ENCODE measurements around the gene CLEC4E. TPM values are rescaled to one million over a fixed set of nuclear protein-coding genes. Genes with fewer than 3 reads are reported as not detected.
A peak's percentile ranks its signal among the peaks of the same experiment; 100 is the strongest.
"Not testable (repeated sequence)": the region's sequence is repeated elsewhere in the genome, so short reads cannot be mapped to it uniquely, and the experiment has no call there.

The CLEC4E gene, protein sequence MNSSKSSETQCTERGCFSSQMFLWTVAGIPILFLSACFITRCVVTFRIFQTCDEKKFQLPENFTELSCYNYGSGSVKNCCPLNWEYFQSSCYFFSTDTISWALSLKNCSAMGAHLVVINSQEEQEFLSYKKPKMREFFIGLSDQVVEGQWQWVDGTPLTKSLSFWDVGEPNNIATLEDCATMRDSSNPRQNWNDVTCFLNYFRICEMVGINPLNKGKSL
- total RNA-seq: not detected

DNA sequence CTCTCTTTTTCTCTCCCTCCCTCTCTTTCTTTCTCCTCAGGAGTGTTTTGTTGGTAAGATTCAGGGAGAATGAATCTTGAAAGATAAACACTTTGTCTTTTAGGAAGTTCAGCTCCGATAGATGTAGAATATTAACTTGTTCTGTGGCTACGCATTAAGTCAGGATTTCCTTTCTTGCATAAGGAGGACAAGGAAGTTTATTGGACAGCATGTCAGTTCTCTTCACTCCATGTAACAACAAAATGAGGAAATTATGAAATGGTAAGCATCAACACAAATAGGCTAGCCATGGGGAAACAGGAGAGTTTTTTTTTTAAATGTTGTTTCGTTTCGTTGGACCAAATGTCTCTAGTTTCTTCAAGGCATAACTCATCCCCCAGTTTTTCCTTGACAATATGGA is at the start of gene CLEC4E:
Gene CLEC4E (minus strand): TSS at position 75 of the 400 bp plus-strand sequence. CDS start 108 bp downstream, outside the sequence.
- DNase-seq: not testable (repeated sequence)

GRCh38 chr12:8589679-8590078 is 49.0 kb upstream of the CLEC4E start:
- no peak for DNase-seq

DNA sequence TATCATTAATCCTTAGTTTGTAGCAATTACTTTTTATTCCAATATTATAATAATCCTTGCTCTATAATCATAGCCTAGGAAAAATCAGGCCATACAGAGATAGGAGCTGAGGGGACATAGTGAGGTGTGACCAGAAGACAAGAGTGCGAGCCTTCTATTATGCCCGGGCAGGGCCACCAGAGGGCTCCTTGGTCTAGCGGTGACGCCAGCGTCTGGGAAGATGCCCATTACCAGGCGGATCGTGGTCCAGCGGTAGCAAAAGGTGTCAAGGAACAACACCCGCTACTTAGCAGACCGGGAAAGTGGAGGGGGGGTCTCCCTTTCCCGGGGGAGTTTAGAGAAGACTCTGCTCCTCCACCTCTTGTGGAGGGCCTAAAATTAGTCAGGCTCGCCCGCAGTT is 43.8 kb upstream of the CLEC4E start:
- not testable (repeated sequence) for DNase-seq

DNA sequence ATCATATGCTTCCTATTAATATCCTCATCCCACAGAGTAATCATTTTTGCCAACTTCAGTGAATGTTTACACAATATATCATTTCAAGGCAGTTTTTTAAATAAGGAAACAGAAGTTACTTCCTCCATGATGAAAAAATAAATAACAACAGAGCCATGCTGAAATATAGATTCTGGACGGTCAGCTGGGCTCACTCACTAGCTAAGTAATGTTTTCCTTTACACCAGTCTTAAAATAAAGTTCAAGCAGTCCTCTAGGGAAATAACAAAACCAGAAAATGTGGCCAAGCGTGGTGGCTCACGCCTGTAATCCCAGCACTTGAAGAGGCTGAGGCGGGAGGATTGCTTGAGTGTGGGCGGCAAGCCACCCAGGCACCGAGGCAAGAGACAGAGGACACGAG is 43.3 kb upstream of the CLEC4E start:
- DNase-seq: peak; percentile 3

DNA sequence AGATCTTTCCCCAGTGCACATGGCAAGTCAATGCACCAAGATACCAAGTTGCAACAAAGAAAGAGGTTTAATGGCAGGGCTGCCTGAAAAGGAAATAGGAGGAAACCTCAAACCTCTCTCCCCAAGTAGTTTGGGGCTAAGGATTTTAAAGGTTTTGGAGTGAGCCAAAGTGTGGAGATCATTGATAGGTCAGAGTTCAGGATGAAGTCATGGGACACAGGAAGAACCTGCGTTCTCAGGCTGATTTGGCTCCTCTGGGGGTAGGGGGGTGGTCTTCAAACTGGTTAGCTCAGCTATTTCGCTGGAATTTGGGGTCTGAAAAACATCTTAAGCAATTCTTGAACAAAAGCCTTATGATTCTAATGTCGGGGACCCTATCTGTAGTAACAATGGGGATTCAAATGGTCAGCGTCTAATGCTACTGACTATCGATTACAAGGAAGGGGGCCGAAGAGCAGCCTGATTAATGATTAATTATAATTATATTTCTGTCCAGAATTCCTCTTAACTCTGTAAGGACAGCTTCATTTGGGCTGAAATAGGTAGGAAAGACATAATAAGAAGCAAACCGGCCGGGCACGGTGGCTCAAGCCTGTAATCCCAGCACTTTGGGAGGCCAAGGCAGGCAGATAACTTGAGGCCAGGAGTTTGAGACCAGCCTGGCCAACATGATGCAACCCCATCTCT is 40.5 kb upstream of the CLEC4E start:
- DNase-seq: no peak

DNA sequence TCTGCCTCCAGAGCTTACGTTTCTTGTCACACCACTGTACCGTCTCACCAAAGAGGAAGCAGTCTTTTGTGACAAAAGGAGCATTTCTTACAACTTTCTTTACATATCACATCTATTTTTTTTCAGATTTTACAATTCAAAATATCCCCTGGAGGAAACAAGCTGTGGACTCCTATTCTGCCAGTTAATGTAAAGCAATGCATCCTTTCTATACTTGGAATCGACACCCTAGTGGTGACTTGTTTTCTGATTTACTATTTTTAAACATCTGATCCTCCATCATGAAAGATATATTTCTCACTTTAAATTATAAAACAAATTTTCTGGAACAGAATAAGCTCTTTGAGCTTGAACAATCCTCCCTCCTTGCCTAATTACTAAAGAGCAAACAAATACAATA is 37.2 kb upstream of the CLEC4E start:
- no peak for DNase-seq

DNA sequence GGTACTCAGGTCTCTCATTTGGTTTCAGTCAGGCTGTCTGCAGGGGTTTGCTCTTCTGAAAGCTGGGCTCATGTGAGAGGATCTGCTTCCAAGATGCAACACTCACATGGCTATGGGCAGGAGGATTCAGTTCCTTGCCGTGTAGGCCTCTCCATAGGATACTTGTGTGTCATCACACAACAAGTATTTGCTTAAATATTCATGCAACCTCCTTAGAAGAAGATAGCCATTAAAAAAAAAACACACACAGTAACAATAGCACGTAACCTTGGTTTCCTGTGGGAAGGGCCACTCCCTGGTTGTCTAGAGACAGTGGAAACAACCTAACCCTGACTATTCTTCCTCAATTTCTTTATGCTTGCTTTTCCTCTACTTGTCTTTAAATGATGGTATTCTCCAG is 31.8 kb upstream of the CLEC4E start:
- no peak for DNase-seq

- DNase-seq: no peak
Observed at GRCh38 chr12:8566525-8566924, 25.8 kb upstream of the CLEC4E start.

DNA sequence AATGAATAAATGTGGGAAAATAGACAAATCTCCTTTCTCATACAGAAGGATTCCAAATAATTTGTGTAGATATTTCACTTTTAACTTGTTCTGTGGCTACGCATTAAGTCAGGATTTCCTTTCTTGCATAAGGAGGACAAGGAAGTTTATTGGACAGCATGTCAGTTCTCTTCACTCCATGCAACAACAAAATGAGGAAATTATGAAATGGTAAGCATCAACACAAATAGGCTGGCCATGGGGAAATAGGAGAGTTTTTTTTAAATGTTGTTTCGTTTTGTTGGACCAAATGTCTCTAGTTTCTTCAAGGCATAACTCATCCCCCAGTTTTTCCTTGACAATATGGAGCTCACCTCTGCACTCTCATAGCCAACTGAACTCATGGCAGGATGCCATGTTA is 25.3 kb upstream of the CLEC4E start:
- not testable (repeated sequence) for DNase-seq

GRCh38 chr12:8564656-8565055 is 24.0 kb upstream of the CLEC4E start:
- DNase-seq: no peak

DNA sequence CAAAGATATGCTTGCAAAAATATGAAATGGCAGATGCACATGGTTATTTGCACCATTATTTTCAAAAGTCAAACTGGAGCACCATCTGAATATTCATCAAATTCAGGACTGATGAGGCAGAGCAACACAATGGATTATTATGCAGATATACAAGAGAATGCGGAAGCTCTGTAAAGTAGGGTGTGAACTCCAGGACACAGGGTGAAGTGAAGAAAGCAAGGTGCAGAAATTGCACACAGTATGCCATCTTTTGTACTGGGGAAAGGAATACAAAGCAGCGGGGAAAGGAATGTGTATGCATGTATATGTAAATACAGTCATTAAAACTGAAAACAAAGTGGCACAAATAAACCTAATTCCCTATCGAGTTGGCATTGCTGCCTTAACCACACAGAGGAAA is 22.7 kb upstream of the CLEC4E start:
- DNase-seq: no peak

DNA sequence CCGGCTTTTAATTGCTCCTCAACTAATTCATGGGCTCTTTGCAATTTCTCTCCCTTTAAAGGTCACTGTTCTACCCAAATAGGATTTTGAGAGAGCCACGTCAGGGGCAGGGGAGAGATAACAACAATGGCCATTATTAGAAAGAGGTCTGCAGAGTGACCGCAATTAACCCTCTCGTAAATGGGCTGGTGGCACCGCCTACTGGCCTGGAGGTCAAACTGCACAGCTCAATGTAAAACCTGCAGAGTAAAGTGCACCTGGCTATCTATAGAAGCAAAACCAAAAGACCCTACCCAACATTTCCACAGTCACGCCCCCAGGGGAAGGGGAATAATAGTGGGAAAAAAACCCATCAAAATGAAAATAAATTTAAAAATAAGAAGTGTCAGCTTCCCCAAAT is 21.6 kb upstream of the CLEC4E start:
- no peak for DNase-seq

DNA sequence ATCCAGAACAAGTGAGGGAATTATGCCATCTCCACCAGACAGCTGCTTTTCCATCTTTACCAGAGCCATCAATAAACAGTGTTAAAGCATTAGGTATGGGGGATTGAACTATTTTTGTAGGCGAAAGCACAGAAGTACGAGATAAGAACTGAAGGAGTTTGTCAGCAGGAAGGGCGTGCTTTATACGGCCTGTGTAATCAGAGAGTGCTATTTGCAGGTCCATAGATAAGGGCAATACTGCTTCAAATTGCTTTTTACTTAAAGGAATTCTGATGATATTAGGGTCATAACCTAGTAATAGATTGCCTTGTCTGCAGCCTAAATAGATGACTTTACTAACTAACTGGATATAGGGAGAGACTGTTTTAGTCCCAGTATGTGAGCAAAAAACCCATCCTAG is 20.3 kb upstream of the CLEC4E start:
- DNase-seq: no peak

GRCh38 chr12:8559676-8560075 is 19.0 kb upstream of the CLEC4E start:
- no peak for DNase-seq

GRCh38 chr12:8556531-8557097 is 15.9 kb upstream of the CLEC4E start:
- no peak for DNase-seq

DNA sequence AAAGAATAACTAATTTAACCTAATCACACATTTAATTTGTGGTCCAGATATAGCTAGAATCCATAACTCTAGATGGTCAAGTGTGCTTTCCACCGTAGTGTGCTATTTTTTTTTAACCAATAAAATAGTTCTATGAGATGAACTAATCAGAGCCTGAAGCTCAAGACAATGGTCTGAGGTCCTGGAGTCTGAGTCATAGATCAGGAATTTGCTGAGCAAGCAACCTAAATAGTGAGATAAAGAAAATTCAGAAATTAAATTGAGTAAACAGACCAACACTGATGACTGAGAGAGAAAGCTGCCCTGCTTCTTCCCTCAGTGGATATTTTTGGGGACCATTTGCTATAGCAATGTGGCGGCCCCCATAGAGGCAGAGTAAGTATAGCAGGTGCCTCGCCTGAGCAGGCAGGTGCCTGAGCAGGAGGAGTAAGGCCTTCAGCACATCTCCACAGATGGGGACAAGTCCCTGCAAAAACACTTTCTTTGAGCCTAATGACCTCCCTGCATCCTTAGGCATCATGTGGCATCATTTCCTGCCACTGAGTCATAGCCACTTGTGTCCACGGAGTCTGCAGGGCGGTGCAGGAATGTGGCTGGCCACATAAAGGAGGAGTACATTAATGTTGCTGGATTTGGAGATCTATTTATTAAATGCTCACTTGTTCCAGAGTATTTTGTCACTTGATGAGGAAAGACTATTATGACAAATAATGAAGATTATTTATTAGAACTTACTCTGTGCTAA is 13.9 kb upstream of the CLEC4E start:
- no peak for DNase-seq

- no peak for DNase-seq
Observed at GRCh38 chr12:8553088-8553627, 12.5 kb upstream of the CLEC4E start.

DNA sequence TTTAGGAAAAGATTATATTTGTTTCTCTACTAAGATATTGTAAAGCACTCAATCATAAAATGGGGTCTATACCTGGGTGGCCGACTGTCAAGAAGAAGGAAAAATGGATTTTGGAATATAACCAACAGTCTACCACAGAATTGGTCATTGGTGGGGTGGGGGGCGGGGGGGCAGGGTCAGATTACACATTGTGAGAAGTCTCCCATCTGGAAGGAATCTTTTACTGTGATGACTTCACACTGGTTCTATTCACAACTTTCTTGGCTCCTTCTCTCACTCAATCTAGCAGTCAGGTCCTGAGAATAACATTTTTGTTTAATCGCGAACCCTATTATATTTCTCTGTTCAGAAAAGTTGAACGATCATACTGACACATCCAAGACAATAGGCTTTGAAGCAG is 8.7 kb upstream of the CLEC4E start:
- DNase-seq: no peak

- no peak for DNase-seq
Observed at GRCh38 chr12:8548192-8548591, 7.5 kb upstream of the CLEC4E start.

DNA sequence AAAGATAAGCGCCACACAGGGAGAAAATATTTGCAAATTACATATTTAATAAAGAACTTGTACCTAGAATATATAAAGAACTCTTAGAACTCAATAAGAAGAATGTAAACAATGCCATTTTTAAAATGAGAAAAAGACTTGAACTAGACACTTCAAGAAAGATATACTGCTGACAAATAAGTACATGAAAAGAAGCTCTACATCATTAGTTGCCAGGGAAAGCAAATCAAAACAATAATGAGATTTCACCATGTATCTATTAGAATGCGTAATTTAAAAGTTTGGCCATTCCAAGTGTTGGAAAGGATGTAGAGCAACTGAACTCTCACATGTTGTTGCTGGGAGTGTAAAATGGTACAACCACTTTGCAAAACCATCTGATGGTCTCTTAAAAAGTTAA is 6.9 kb upstream of the CLEC4E start:
- no peak for DNase-seq

DNA sequence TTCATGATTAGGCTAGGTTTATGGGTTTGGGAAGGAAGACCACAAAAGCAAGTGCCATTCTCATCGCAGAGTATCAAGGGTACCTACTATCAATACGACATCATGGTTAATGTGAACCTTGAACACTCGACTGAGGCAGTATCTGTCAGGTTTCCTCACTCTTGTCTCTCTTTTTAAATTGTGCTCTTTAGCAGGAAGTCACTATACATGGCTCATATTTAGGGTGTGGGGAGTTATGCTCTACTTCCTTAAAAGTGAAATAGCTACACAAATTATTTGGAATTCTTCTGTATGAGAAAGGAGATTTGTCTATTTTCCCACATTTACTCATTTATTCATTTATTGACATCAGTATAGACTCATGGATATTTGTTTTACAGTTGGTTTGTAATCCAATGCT is 5.9 kb upstream of the CLEC4E start:
- no peak for DNase-seq

DNA sequence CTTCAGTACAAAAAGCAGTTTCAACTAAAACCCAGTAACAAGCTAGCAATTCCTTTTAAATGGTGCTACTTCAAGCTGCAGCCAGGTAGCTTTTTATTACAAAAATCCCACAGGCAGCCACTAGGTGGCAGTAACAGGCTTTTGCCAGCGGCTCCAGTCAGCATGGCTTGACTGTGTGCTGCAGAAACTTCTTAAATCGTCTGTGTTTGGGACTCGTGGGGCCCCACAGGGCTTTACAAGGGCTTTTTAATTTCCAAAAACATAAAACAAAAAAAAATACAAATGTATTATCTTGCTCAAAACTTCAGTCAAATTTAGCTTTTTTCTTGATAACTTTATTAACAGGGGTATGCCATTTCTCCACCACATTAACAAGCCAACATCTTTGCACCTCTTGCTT is 3.6 kb upstream of the CLEC4E start:
- DNase-seq: peak; percentile 86

DNA sequence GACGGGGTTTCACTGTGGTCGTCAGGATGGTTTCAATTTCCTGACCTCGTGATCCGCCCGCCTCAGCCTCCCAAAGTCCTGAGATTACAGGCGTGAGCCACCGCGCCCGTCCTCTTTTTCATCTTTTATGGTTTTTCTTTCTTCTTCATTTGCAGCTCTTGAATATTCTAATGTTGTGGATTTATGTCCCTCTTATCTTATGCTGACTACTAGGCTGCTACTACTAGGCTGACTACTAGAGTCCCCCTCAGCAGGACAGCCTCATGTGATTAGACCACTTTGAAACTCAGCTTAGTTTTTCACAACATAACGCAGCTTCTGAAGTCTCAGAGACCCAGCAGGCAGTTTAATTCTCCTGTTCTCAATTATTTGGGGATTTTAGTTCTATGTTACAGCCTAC is 857 bp upstream of the CLEC4E start:
- DNase-seq: no peak
